OCI-LY1 (cell line): ENCODE results near the gene DCBLD2.

Source experiments
- H2AFZ ChIP-seq: fragments of 200-600 bp; sonication (generic), shearing (Covaris generic); 2 replicates; pipeline ENCODE4 v1.6.0; 2014; ENCODE audit warnings: antibody characterized with exemption, mild to moderate bottlenecking, low read length
- H3F3A ChIP-seq: fragments of 200-600 bp; sonication (generic), shearing (Covaris generic); 2 replicates; pipeline ENCODE4 v1.6.0; 2014; ENCODE audit warnings: mild to moderate bottlenecking, antibody characterized with exemption, low read length, moderate library complexity; ENCODE audit not compliant: insufficient read depth
- H3K27ac ChIP-seq: fragments of 200-600 bp; sonication (generic); 2 replicates; pipeline ENCODE4 v1.5.1; 2014; ENCODE audit warnings: low read length, mixed run types, mild to moderate bottlenecking, low read depth; ENCODE audit not compliant: poor library complexity, severe bottlenecking
- H3K27me3 ChIP-seq: fragments of 200-600 bp; sonication (generic); 2 replicates; pipeline ENCODE4 v1.6.0; 2014; ENCODE audit warnings: antibody characterized with exemption, mild to moderate bottlenecking, low read length, moderate library complexity; ENCODE audit not compliant: insufficient read depth
- H3K36me3 ChIP-seq: fragments of 200-600 bp; sonication (generic); 2 replicates; pipeline ENCODE4 v1.6.1; 2014; ENCODE audit warnings: mild to moderate bottlenecking, antibody characterized with exemption, low read length, moderate library complexity, mixed read lengths; ENCODE audit not compliant: insufficient read depth
- H3K4me1 ChIP-seq: fragments of 200-600 bp; sonication (generic); 2 replicates; pipeline ENCODE4 v1.5.1; 2014; ENCODE audit warnings: mild to moderate bottlenecking, low read length, moderate library complexity; ENCODE audit not compliant: insufficient read depth, severe bottlenecking
- H3K4me2 ChIP-seq: fragments of 200-600 bp; sonication (generic), shearing (Covaris generic); 2 replicates; pipeline ENCODE4 v1.6.1; 2014; ENCODE audit warnings: low read length
- H3K4me3 ChIP-seq: fragments of 200-600 bp; sonication (generic); 2 replicates; pipeline ENCODE4 v1.5.1; 2014; ENCODE audit warnings: low read length, low read depth, mild to moderate bottlenecking, mixed read lengths; ENCODE audit not compliant: poor library complexity, severe bottlenecking
- H3K79me2 ChIP-seq: fragments of 200-600 bp; shearing (Covaris generic); 2 replicates; pipeline ENCODE4 v1.6.1; 2016; ENCODE audit warnings: mixed run types, low read length, mixed read lengths; ENCODE audit not compliant: insufficient read depth
- H3K9ac ChIP-seq: fragments of 200-600 bp; sonication (generic), shearing (Covaris generic); 2 replicates; pipeline ENCODE4 v1.6.1; 2014; ENCODE audit warnings: mild to moderate bottlenecking, low read length, mixed read lengths
- H3K9me2 ChIP-seq: fragments of 200-600 bp; sonication (generic), shearing (Covaris generic); 2 replicates; pipeline ENCODE4 v1.6.1; 2014; ENCODE audit warnings: low read depth, mild to moderate bottlenecking, low read length, mixed read lengths
- H3K9me3 ChIP-seq: fragments of 200-600 bp; shearing (Covaris generic); 2 replicates; pipeline ENCODE4 v1.6.1; 2014; ENCODE audit warnings: low read length, mixed read lengths
- H4K20me1 ChIP-seq: fragments of 200-600 bp; sonication (generic), shearing (Covaris generic); 2 replicates; pipeline ENCODE4 v1.6.0; 2016; ENCODE audit warnings: mild to moderate bottlenecking, low read length; ENCODE audit not compliant: insufficient read depth
- CTCF ChIP-seq: fragments of 200-600 bp; sonication (generic), shearing (Covaris generic); IDR thresholded peaks from 2 replicates; pipeline ENCODE4 v1.5.1; 2017; ENCODE audit warnings: mild to moderate bottlenecking, antibody characterized with exemption, low read length, moderate library complexity, mixed read lengths
- EZH2 ChIP-seq: fragments of 200-600 bp; sonication (generic), shearing (Covaris generic); IDR thresholded peaks from 2 replicates; pipeline ENCODE4 v1.8.0; 2017; ENCODE audit warnings: borderline replicate concordance, mixed run types, mild to moderate bottlenecking, antibody characterized with exemption, low read length, moderate library complexity, mixed read lengths

The DCBLD2 gene

GRCh38 chr3:98856724-98857123 lies 44.8 kb downstream of the DCBLD2 start:
- Histone ChIP-seq H3K36me3 (no peaks in the 10 kb centered on the region), H3K27me3 (no peaks in the 10 kb centered on the region), H3K4me3 (no peak overlapping the region), H3K9me3 (no peaks in the 10 kb centered on the region), H3F3A (no peaks in the 10 kb centered on the region), H2AFZ (no peak overlapping the region), H3K27ac (no peak overlapping the region), H3K9ac (no peak overlapping the region), H3K9me2 (no peaks in the 10 kb centered on the region), H3K4me1 (no peaks in the 10 kb centered on the region), H4K20me1 (no peaks in the 10 kb centered on the region), H3K4me2 (no peak overlapping the region), H3K79me2 (no peaks in the 10 kb centered on the region)
- TF ChIP-seq EZH2 (no peak), CTCF (no peak)

GRCh38 chr3:98855806-98856400 lies 45.6 kb downstream of the DCBLD2 start:
- Histone ChIP-seq H3K4me2 (no peak overlapping the region), H3K9me2 (no peaks in the 10 kb centered on the region), H3K9ac (no peak overlapping the region), H3K9me3 (no peaks in the 10 kb centered on the region), H3K79me2 (no peaks in the 10 kb centered on the region), H3K4me3 (no peak overlapping the region), H4K20me1 (no peaks in the 10 kb centered on the region), H3K4me1 (no peaks in the 10 kb centered on the region), H3K27me3 (no peaks in the 10 kb centered on the region), H3F3A (no peaks in the 10 kb centered on the region), H3K27ac (no peak overlapping the region), H3K36me3 (no peaks in the 10 kb centered on the region), H2AFZ (no peak overlapping the region)
- no peak for TF ChIP-seq EZH2
- TF ChIP-seq CTCF: no peak

GRCh38 chr3:98848108-98848507 lies 53.4 kb downstream of the DCBLD2 start:
- no peaks in the 10 kb centered on the region for H3F3A ChIP-seq
- H3K79me2 ChIP-seq: no peaks in the 10 kb centered on the region
- TF ChIP-seq CTCF: no peak
- no peak for TF ChIP-seq EZH2
- H3K4me3 ChIP-seq: no peak overlapping the region
- H3K4me2 ChIP-seq: no peak overlapping the region
- H3K27me3 ChIP-seq: no peaks in the 10 kb centered on the region
- H4K20me1 ChIP-seq: no peaks in the 10 kb centered on the region
- H3K27ac ChIP-seq: no peak overlapping the region
- H3K36me3 ChIP-seq: no peaks in the 10 kb centered on the region
- no peak overlapping the region for H2AFZ ChIP-seq
- no peaks in the 10 kb centered on the region for H3K9me3 ChIP-seq
- H3K9ac ChIP-seq: no peak overlapping the region
- H3K9me2 ChIP-seq: 0 out of 2 replicates have a peak, but pooled peaks cover 3% of the 10 kb centered on the region
- H3K4me1 ChIP-seq: no peaks in the 10 kb centered on the region
